GM19238 (cell line): ENCODE data around the gene CRADD.

ENCODE experiments used
- DNase-seq: peaks from one replicate; pipeline ENCODE4 v3.0.0; 2011; ENCODE audit warnings: low spot score; ENCODE audit not compliant: insufficient read length

The CRADD gene

GRCh38 chr12:93805736-93806141 is 128.6 kb downstream of the CRADD start:
- DNase-seq, result no peak

- no peak for DNase-seq
Observed at GRCh38 chr12:93807354-93807753, 130.2 kb downstream of the CRADD start.

- DNase-seq, result no peak
Observed at GRCh38 chr12:93808169-93808899, 131.2 kb downstream of the CRADD start.

GRCh38 chr12:93812626-93813025 is 135.5 kb downstream of the CRADD start:
- DNase-seq, result no peak

- no peak for DNase-seq
Observed at GRCh38 chr12:93813186-93813585, 136.0 kb downstream of the CRADD start.

- no peak for DNase-seq
Observed at GRCh38 chr12:93813972-93814821, 137.0 kb downstream of the CRADD start.

GRCh38 chr12:93818488-93819049 is 141.4 kb downstream of the CRADD start:
- DNase-seq, result no peak

GRCh38 chr12:93819050-93819491 is 141.9 kb downstream of the CRADD start:
- no peak for DNase-seq

- DNase-seq, result no peak
Observed at GRCh38 chr12:93823616-93824391, 146.6 kb downstream of the CRADD start.

- no peak for DNase-seq
Observed at GRCh38 chr12:93824514-93825500, 147.6 kb downstream of the CRADD start.

GRCh38 chr12:93825501-93825888 is 148.3 kb downstream of the CRADD start:
- no peak for DNase-seq

- no peak for DNase-seq
Observed at GRCh38 chr12:93825931-93826555, 148.9 kb downstream of the CRADD start.

- DNase-seq, result no peak
Observed at GRCh38 chr12:93827179-93827578, 150.0 kb downstream of the CRADD start.

- no peak for DNase-seq
Observed at GRCh38 chr12:93827669-93828068, 150.5 kb downstream of the CRADD start.

- no peak for DNase-seq
Observed at GRCh38 chr12:93829016-93829415, 151.8 kb downstream of the CRADD start.

GRCh38 chr12:93831374-93831773 is 154.2 kb downstream of the CRADD start:
- no peak for DNase-seq

- no peak for DNase-seq
Observed at GRCh38 chr12:93832131-93832530, 155.0 kb downstream of the CRADD start.

GRCh38 chr12:93833946-93834345 is 156.8 kb downstream of the CRADD start:
- DNase-seq, result no peak

GRCh38 chr12:93836620-93837260 is 159.6 kb downstream of the CRADD start:
- no peak for DNase-seq
